Breast epithelium (tissue), 3 donors: ENCODE measurements around the gene LMNTD2.

ENCODE experiments used
- POLR2A ChIP-seq: fragments of 450-650 bp; IDR thresholded peaks from one replicate; pipeline ENCODE4 v1.6.1; 2016; ENCODE audit warnings: antibody characterized with exemption, mild to moderate bottlenecking, moderate library complexity
- POLR2AphosphoS5 ChIP-seq, 3 donors: sonication (generic); formaldehyde crosslinking; IDR thresholded peaks; one replicate each; pipeline ENCODE4 v1.6.1; 2017; ENCODE audit warnings: antibody characterized with exemption in 3 of 3
- TF ChIP-seq, protein P1 (sequence below), 3 donors: fragments of 450-650 bp; IDR thresholded peaks; one replicate each; pipeline ENCODE4 v1.5.1; 2016 to 2017; ENCODE audit warnings: antibody characterized with exemption in 3 of 3, mild to moderate bottlenecking in 3 of 3, moderate library complexity in 3 of 3

GRCh38 chr11:550746-551085 lies 9.8 kb downstream of the LMNTD2 start:
- no peak for TF ChIP-seq POLR2A
- TF ChIP-seq, protein P1, sequence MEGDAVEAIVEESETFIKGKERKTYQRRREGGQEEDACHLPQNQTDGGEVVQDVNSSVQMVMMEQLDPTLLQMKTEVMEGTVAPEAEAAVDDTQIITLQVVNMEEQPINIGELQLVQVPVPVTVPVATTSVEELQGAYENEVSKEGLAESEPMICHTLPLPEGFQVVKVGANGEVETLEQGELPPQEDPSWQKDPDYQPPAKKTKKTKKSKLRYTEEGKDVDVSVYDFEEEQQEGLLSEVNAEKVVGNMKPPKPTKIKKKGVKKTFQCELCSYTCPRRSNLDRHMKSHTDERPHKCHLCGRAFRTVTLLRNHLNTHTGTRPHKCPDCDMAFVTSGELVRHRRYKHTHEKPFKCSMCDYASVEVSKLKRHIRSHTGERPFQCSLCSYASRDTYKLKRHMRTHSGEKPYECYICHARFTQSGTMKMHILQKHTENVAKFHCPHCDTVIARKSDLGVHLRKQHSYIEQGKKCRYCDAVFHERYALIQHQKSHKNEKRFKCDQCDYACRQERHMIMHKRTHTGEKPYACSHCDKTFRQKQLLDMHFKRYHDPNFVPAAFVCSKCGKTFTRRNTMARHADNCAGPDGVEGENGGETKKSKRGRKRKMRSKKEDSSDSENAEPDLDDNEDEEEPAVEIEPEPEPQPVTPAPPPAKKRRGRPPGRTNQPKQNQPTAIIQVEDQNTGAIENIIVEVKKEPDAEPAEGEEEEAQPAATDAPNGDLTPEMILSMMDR (IDR thresholded peaks at IDR 0.05): no peak
- TF ChIP-seq POLR2AphosphoS5 (IDR thresholded peaks at IDR 0.05): no peak
